HepG2 (cell line): ENCODE measurements around the gene HBS1L. TPM values are rescaled to one million over a fixed set of nuclear protein-coding genes. Genes with fewer than 3 reads are reported as not detected.

Experiments used
- ATAC-seq: fragments of 200-7000 bp; cut with Tn5 transposase; 3 replicates; pipeline ENCODE4 v1.9.1; 2020; ENCODE audit warnings: mild to moderate bottlenecking, moderate library complexity
- BruUV-seq: library from RNA; stranded (reverse); fragments of 400-500 nt; replicated peaks from 2 replicates; lab custom pipeline; 2021; lab: Mats Ljungman, UMichigan
- CTCF ChIA-PET: fragments of 300-600 bp; formaldehyde crosslinking; extraction: SDS; loops from one replicate; lab custom pipeline; 2021; ENCODE audit warnings: low total read pairs, inconsistent platforms, low intra/inter-chr PET ratio; lab: Yijun Ruan, JAX
- POLR2A ChIA-PET: fragments of 350-600 bp; sonication (Branson Sonifier 250); formaldehyde crosslinking; loops from one replicate; lab custom pipeline; 2020; ENCODE audit warnings: antibody characterized with exemption, inconsistent platforms; lab: Yijun Ruan, JAX
- DNase-seq: peaks from one replicate; pipeline ENCODE4 v3.0.0-alpha.2; 2015; ENCODE audit warnings: low spot score
- FAIRE-seq: peaks from 3 replicates; lab custom pipeline; 2011; peaks lifted over from hg19 to GRCh38; lab: Jason Lieb, UNC
- H2AFZ ChIP-seq: one replicate; pipeline ENCODE4 v1.6.1; 2011; ENCODE audit warnings: low read length, inconsistent platforms
- H3K27ac ChIP-seq: fragments of 300-600 bp; 3 replicates; pipeline ENCODE4 v1.8.0; 2011; ENCODE audit warnings: mixed run types, mild to moderate bottlenecking, mixed read lengths, low read length, inconsistent platforms; ENCODE audit not compliant: insufficient read depth; ENCODE audit errors: extremely low read length
- H3K27me3 ChIP-seq, 2 experiments: fragments of 200-600 bp in 1 of 2; 2 replicates in 1 of 2; 3 replicates in 1 of 2; pipeline versions ENCODE4 v1.6.0 to v1.8.0; 2011; ENCODE audit warnings: low read length in 2 of 2, mild to moderate bottlenecking in 2 of 2, moderate library complexity in 2 of 2, inconsistent platforms in 1 of 2; ENCODE audit not compliant: insufficient read depth in 2 of 2, control insufficient read depth in 1 of 2
- H3K36me3 ChIP-seq, 2 experiments: fragments of 200-600 bp in 1 of 2; replicated peaks in 1 of 2; 2 replicates in 1 of 2; 3 replicates in 1 of 2; pipeline versions ENCODE4 v1.5.1 to v1.8.0; 2011; ENCODE audit warnings: low read length in 2 of 2, inconsistent platforms in 1 of 2; ENCODE audit not compliant: insufficient read depth in 2 of 2, control insufficient read depth in 1 of 2
- H3K4me1 ChIP-seq: 2 replicates; pipeline ENCODE4 v1.5.1; 2012; ENCODE audit warnings: low read length, inconsistent platforms; ENCODE audit not compliant: insufficient read depth
- H3K4me2 ChIP-seq: 2 replicates; pipeline ENCODE4 v1.6.0; 2011; ENCODE audit warnings: low read depth, low read length, inconsistent platforms
- H3K4me3 ChIP-seq, 3 experiments: fragments of 200-600 bp in 1 of 3; sonication (generic), shearing (Covaris generic) in 1 of 3; replicated peaks in 1 of 3; 2 replicates each; pipeline ENCODE4 v1.5.1; 2011 to 2016; ENCODE audit warnings: low read length in 3 of 3, inconsistent platforms in 2 of 3, low read depth in 2 of 3, mild to moderate bottlenecking in 2 of 3, control low read depth in 1 of 3, mixed read lengths in 1 of 3; ENCODE audit not compliant: insufficient read depth in 1 of 3
- H3K79me2 ChIP-seq: one replicate; pipeline ENCODE4 v1.6.1; 2011; ENCODE audit warnings: low read length, inconsistent platforms; ENCODE audit not compliant: insufficient read depth
- H3K9ac ChIP-seq: 2 replicates; pipeline ENCODE4 v1.6.0; 2011; ENCODE audit warnings: mild to moderate bottlenecking, low read depth, low read length, inconsistent platforms; ENCODE audit not compliant: insufficient read depth
- H3K9me3 ChIP-seq: 2 replicates; pipeline ENCODE4 v1.5.1; 2012; ENCODE audit warnings: mild to moderate bottlenecking, low read length
- H4K20me1 ChIP-seq: 2 replicates; pipeline ENCODE4 v1.6.0; 2011; ENCODE audit warnings: inconsistent platforms, mild to moderate bottlenecking, low read length, moderate library complexity; ENCODE audit not compliant: insufficient read depth
- GABPB1 ChIP-seq: IDR thresholded peaks from 2 replicates; pipeline ENCODE4 v1.6.1; 2016; ENCODE audit warnings: mild to moderate bottlenecking, missing genetic modification reagents, moderate library complexity, missing compliant biosample characterization
- NAIF1 ChIP-seq: sonication (generic); formaldehyde crosslinking; IDR thresholded peaks from 2 replicates; pipeline ENCODE4 v1.5.0; 2020; ENCODE audit warnings: mild to moderate bottlenecking, missing genetic modification reagents, borderline replicate concordance
- PAWR ChIP-seq: sonication (generic); formaldehyde crosslinking; IDR thresholded peaks from 2 replicates; pipeline ENCODE4 v1.4.0; 2020; ENCODE audit warnings: missing genetic modification reagents, mild to moderate bottlenecking, borderline replicate concordance
- RFXAP ChIP-seq: sonication (generic); formaldehyde crosslinking; IDR thresholded peaks from 2 replicates; pipeline ENCODE4 v1.4.0; 2020; ENCODE audit warnings: missing genetic modification reagents, borderline replicate concordance
- SIX4 ChIP-seq: sonication (generic); formaldehyde crosslinking; IDR thresholded peaks from 2 replicates; pipeline ENCODE4 v1.4.0; 2020; ENCODE audit warnings: missing genetic modification reagents
- ZBTB7A ChIP-seq: sonication (generic); formaldehyde crosslinking; IDR thresholded peaks from 2 replicates; pipeline ENCODE4 v1.8.0; 2022; ENCODE audit warnings: mild to moderate bottlenecking, missing genetic modification reagents
- ZNF264 ChIP-seq: sonication (generic); formaldehyde crosslinking; IDR thresholded peaks from 2 replicates; pipeline ENCODE4 v1.4.0; 2020; ENCODE audit warnings: missing genetic modification reagents
- ZNF3 ChIP-seq: IDR thresholded peaks from 2 replicates; pipeline ENCODE4 v1.7.0; 2017; ENCODE audit warnings: inconsistent platforms
- ZNF546 ChIP-seq: sonication (generic); formaldehyde crosslinking; conservative IDR thresholded peaks from 2 replicates; pipeline ENCODE4 v1.8.1; 2023; ENCODE audit warnings: mild to moderate bottlenecking, missing genetic modification reagents
- ZNF562 ChIP-seq: sonication (generic); formaldehyde crosslinking; IDR thresholded peaks from 2 replicates; pipeline ENCODE4 v1.8.0; 2022; ENCODE audit warnings: missing genetic modification reagents, borderline replicate concordance
- ZNF792 ChIP-seq: IDR thresholded peaks from 2 replicates; pipeline ENCODE4 v1.6.1; 2016
- WGBS: methylation state at CpG from one replicate; pipeline ENCODE4 v1.1.6; 2017; ENCODE audit warnings: low lambda C conversion rate; 5-methylcytosine and 5-hydroxymethylcytosine counted together
- in situ Hi-C: cut with HindIII; loops from 2 replicates; pipeline ENCODE4 v1.10.0; 2017; ENCODE audit warnings: low pct_unique_long_range_greater_than_20kb; ENCODE audit not compliant: extremely low pct_ligation_motif_present
- intact Hi-C: fragments of 100-400 bp; cut with micrococcal nuclease; formaldehyde crosslinking; loops from one replicate; pipeline ENCODE4 v1.10.0; 2022; ENCODE audit not compliant: unreplicated experiment
- polyA plus RNA-seq, 8 experiments: library from polyadenylated mRNA; depleted of rRNA in 3 of 8; stranded (reverse) in 7 of 8; unstranded in 1 of 8; fragments of >200 nt; fragmentation: Illumina TruSeq in 4 of 8; extraction: Trizol in 4 of 8; gene quantifications; 2 replicates each; pipeline versions ENCODE4 v1.2.1 to v1.2.3, GENCODE V29; 2011 to 2016; ENCODE audit warnings: low read depth in 4 of 8, missing spikeins in 1 of 8, mixed read lengths in 1 of 8; ENCODE audit not compliant: insufficient read depth in 1 of 8
- total RNA-seq, 5 experiments: library from RNA; depleted of rRNA; stranded (reverse); fragments of >200 nt; fragmentation: Illumina TruSeq; extraction: Trizol; gene quantifications; 2 replicates each; pipeline ENCODE4 v1.2.3, GENCODE V29; 2016; ENCODE audit warnings: low read depth in 1 of 5
- TF ChIP-seq, protein P1 (sequence below): IDR thresholded peaks from 2 replicates; pipeline ENCODE4 v1.6.1; 2016; ENCODE audit warnings: missing biosample characterization, missing genetic modification reagents, low read depth
- TF ChIP-seq, protein P2 (sequence below): sonication (generic); formaldehyde crosslinking; IDR thresholded peaks from 2 replicates; pipeline ENCODE4 v1.9.0; 2022; ENCODE audit warnings: low read depth, missing genetic modification reagents
- TF ChIP-seq, protein P3 (sequence below): sonication (generic); formaldehyde crosslinking; IDR thresholded peaks from 2 replicates; pipeline ENCODE4 v1.8.0; 2022; ENCODE audit warnings: mild to moderate bottlenecking, missing genetic modification reagents, moderate library complexity
- TF ChIP-seq, protein P4 (sequence below): sonication (generic); formaldehyde crosslinking; IDR thresholded peaks from 2 replicates; pipeline ENCODE4 v1.8.1; 2023; ENCODE audit warnings: mild to moderate bottlenecking, inconsistent platforms, moderate library complexity, missing genetic modification reagents, borderline replicate concordance
- TF ChIP-seq, protein P5 (sequence below): sonication (generic); formaldehyde crosslinking; conservative IDR thresholded peaks from 2 replicates; pipeline ENCODE4 v1.8.0; 2022; ENCODE audit warnings: missing genetic modification reagents

Gene HBS1L
- total and polyA plus RNA-seq, 2 of the 13 experiments (the other 11 are each of a cell fraction or from before 2014, with no cell fraction given) = 44.1 to 138 TPM

DNA sequence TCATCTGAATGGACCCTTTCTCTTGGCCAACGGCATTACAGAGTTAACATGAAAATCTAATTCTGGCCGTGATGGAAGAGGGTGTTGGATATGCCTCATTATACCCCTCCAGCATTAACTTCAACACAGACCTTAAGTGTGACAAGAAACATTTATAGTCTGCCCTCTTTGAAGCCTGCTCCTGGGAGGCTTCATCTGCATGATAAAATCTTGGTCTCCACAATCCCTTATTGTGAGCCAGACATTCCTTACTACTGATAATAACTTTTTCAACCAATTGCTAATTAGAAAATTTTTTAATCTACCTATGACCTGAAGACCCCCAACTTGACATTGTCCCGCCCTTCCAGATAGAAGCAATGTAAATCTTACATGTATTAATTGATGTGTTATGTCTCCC is 9.3 kb upstream of the HBS1L start:
- H3K79me2 ChIP-seq = no peaks in the 10 kb centered on the region
- ATAC-seq (no peak), DNase-seq (no peak), FAIRE-seq (no peak)
- in situ Hi-C loops = no loop called here
- H3K4me1 ChIP-seq = 0 out of 2 replicates have a peak, but pooled peaks cover 8% of the 10 kb centered on the region
- BruUV-seq = no TSS peak
- CTCF ChIA-PET = no interaction called here
- POLR2A ChIA-PET = interaction anchor here (2.8 kb wide), 1 partner anchor 9 kb away, joined by 8 read pairs; the partner anchor contains the start of gene HBS1L
- no peaks in the 10 kb centered on the region for H4K20me1 ChIP-seq
- H3K9ac ChIP-seq = no peak overlapping the region
- H3K4me3 ChIP-seq = no peak overlapping the region
- H3K4me2 ChIP-seq = no peak overlapping the region
- 2% methylated on average over 3 of the region's 3 CpGs for WGBS
- no peaks in the 10 kb centered on the region for H3K36me3 ChIP-seq
- no peak overlapping the region for H2AFZ ChIP-seq
- no peak overlapping the region for H3K27ac ChIP-seq
- intact Hi-C loops = no loop called here
- no peaks in the 10 kb centered on the region for H3K9me3 ChIP-seq
- peaks cover 0 to 2% of the 10 kb centered on the region in 2 experiments; a peak in 1 of 5 replicates for H3K27me3 ChIP-seq
- TF ChIP-seq ZBTB7A (CRISPR knock-in tag) (no peak), ZNF264 (CRISPR knock-in tag) (no peak), ZNF562 (CRISPR knock-in tag) (no peak), SIX4 (CRISPR knock-in tag) (no peak), PAWR (no peak), ZNF3 (no peak), GABPB1 (CRISPR knock-in tag) (no peak), NAIF1 (CRISPR knock-in tag) (no peak), ZNF546 (no peak), RFXAP (no peak), ZNF792 (no peak)
- TF ChIP-seq, protein P1, sequence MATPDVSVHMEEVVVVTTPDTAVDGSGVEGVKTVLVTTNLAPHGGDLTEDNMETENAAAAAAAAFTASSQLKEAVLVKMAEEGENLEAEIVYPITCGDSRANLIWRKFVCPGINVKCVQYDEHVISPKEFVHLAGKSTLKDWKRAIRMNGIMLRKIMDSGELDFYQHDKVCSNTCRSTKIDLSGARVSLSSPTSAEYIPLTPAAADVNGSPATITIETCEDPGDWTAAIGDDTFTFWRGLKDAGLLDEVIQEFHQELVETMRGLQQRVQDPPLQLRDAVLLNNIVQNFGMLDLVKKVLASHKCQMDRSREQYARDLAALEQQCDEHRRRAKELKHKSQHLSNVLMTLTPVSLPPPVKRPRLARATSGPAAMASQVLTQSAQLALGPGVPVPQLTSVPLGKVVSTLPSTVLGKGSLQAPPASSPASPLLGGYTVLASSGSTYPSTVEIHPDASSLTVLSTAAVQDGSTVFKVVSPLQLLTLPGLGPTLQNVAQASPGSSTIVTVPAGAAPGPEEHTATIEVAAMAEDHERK (CRISPR knock-in tag) = no peak
- TF ChIP-seq, protein P2, sequence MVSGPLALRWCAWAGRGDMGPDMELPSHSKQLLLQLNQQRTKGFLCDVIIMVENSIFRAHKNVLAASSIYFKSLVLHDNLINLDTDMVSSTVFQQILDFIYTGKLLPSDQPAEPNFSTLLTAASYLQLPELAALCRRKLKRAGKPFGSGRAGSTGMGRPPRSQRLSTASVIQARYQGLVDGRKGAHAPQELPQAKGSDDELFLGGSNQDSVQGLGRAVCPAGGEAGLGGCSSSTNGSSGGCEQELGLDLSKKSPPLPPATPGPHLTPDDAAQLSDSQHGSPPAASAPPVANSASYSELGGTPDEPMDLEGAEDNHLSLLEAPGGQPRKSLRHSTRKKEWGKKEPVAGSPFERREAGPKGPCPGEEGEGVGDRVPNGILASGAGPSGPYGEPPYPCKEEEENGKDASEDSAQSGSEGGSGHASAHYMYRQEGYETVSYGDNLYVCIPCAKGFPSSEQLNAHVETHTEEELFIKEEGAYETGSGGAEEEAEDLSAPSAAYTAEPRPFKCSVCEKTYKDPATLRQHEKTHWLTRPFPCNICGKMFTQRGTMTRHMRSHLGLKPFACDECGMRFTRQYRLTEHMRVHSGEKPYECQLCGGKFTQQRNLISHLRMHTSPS = no peak
- TF ChIP-seq, protein P3, sequence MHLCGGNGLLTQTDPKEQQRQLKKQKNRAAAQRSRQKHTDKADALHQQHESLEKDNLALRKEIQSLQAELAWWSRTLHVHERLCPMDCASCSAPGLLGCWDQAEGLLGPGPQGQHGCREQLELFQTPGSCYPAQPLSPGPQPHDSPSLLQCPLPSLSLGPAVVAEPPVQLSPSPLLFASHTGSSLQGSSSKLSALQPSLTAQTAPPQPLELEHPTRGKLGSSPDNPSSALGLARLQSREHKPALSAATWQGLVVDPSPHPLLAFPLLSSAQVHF (CRISPR knock-in tag) = no peak
- TF ChIP-seq, protein P4, sequence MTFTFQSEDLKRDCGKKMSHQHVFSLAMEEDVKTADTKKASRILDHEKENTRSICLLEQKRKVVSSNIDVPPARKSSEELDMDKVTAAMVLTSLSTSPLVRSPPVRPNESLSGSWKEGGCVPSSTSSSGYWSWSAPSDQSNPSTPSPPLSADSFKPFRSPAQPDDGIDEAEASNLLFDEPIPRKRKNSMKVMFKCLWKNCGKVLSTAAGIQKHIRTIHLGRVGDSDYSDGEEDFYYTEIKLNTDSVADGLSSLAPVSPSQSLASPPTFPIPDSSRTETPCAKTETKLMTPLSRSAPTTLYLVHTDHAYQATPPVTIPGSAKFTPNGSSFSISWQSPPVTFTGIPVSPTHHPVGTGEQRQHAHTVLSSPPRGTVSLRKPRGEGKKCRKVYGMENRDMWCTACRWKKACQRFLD (CRISPR knock-in tag) = no peak
- TF ChIP-seq, protein P5, sequence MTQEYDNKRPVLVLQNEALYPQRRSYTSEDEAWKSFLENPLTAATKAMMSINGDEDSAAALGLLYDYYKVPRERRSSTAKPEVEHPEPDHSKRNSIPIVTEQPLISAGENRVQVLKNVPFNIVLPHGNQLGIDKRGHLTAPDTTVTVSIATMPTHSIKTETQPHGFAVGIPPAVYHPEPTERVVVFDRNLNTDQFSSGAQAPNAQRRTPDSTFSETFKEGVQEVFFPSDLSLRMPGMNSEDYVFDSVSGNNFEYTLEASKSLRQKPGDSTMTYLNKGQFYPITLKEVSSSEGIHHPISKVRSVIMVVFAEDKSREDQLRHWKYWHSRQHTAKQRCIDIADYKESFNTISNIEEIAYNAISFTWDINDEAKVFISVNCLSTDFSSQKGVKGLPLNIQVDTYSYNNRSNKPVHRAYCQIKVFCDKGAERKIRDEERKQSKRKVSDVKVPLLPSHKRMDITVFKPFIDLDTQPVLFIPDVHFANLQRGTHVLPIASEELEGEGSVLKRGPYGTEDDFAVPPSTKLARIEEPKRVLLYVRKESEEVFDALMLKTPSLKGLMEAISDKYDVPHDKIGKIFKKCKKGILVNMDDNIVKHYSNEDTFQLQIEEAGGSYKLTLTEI (CRISPR knock-in tag) = no peak
